Pancreas (tissue), 10 donors: ENCODE measurements around the gene PDK2. TPM values are rescaled to one million over a fixed set of nuclear protein-coding genes. Genes with fewer than 3 reads are reported as not detected.

ENCODE experiments used
- ATAC-seq, 4 donors: fragments of 200-7000 bp; cut with Tn5 transposase; one replicate each; pipeline versions ENCODE4 v1.8.0 to v1.9.1; 2020; ENCODE audit warnings: mild to moderate bottlenecking in 4 of 4, moderate library complexity in 4 of 4
- DNase-seq, 6 donors: peaks; one replicate each; pipeline ENCODE4 v3.0.0-alpha.2; 2020
- FAIRE-seq: peaks from 2 replicates; lab custom pipeline; 2012; peaks lifted over from hg19 to GRCh38; lab: Jason Lieb, UNC
- H3K27ac ChIP-seq, 4 donors: fragments of 200-600 bp; sonication (generic); 1 replicate in 3 of 4; 2 replicates in 1 of 4; pipeline versions ENCODE4 v1.5.0 to v1.8.0; 2020
- H3K27me3 ChIP-seq, 4 donors: fragments of 200-600 bp; one replicate each; pipeline ENCODE4 v1.8.0; 2021
- H3K36me3 ChIP-seq, 3 donors: fragments of 200-600 bp; sonication (generic) in 1 of 3; one replicate each; pipeline versions ENCODE4 v1.5.0 to v1.8.0; 2020 to 2021
- H3K4me1 ChIP-seq, 3 donors: fragments of 200-600 bp; one replicate each; pipeline ENCODE4 v1.8.0; 2021
- H3K4me3 ChIP-seq, 4 donors: fragments of 200-600 bp; sonication (generic) in 2 of 4; one replicate each; pipeline versions ENCODE4 v1.5.0 to v1.8.0; 2020 to 2021
- H3K9me3 ChIP-seq, 4 donors: fragments of 200-600 bp; one replicate each; pipeline ENCODE4 v1.8.0; 2021
- CTCF ChIP-seq, 4 donors: fragments of 200-600 bp; sonication (generic) in 3 of 4; IDR thresholded peaks; one replicate each; pipeline versions ENCODE4 v1.5.0 to v1.8.0; 2021; ENCODE audit warnings: antibody characterized with exemption in 4 of 4
- WGBS, 2 donors: extraction: QIAGEN DNeasy Blood & Tissue Kit; methylation state at CpG; one replicate each; pipeline ENCODE4 v1.1.7; 2013; 5-methylcytosine and 5-hydroxymethylcytosine counted together
- intact Hi-C, 3 donors: fragments of 100-400 bp; cut with DNase I; formaldehyde crosslinking; loops; one replicate each; pipeline versions ENCODE4 v1.11.1 to v1.14.2; 2022
- polyA plus RNA-seq, 2 donors: library from polyadenylated mRNA; stranded (reverse); fragments of 200-250 nt; gene quantifications; one replicate each; pipeline ENCODE4 v1.2.3, GENCODE V29; 2013
- total RNA-seq, 6 donors: library from RNA; stranded (reverse); fragmentation: NEBNext Ultra II Directional in 4 of 6; extraction: Animal tissue kit (Norgen Biotek cat#: 25700) in 4 of 6; gene quantifications; one replicate each; pipeline versions ENCODE4 v1.2.1 to v1.2.4, GENCODE V29; 2021 to 2023
- donor health status: healthy with polysubstance abuse.
- donor health status: DM: no; HTN: no; CAD: no; lungs with moderate emphysema.
- donor health status: DM: no; HTN: no; CAD: no.
- donor health status: control.
- donor health status: control.
- donor health status: Bipolar disorder and iron deficiency.
- donor health status: DM: yes; HTN: yes; CAD: no.
- donor health status: DM: no; HTN: no; CAD: no.
- donor health status: DM: no; HTN: no; CAD: no.
- donor health status: DM: yes; HTN: yes; CAD: no.

Gene PDK2
- total and polyA plus RNA-seq, 8 donors: 15.3 to 50.0 (median 29.1) TPM

- no peaks in the 10 kb centered on the region for H3K9me3 ChIP-seq
- intact Hi-C loops: no loop called here
- H3K4me3 ChIP-seq: no peak overlapping the region
- DNase-seq (no peak), ATAC-seq (no peak), FAIRE-seq (no peak)
- H3K36me3 ChIP-seq: no peaks in the 10 kb centered on the region
- H3K27ac ChIP-seq: no peak overlapping the region
- no peak for TF ChIP-seq CTCF (IDR thresholded peaks at IDR 0.05)
- H3K27me3 ChIP-seq: no peaks in the 10 kb centered on the region
- 95% methylated on average over 8 of the region's 8 CpGs for WGBS, 2 donors
- H3K4me1 ChIP-seq: peaks cover 7 to 26% (median 9%) of the 10 kb centered on the region in 3 donors
These were observed 31.4 kb upstream of the PDK2 start for GRCh38 chr17:50063561-50064252.

- 85% methylated on average over 19 to 20 of the region's 20 CpGs for WGBS, 2 donors
- no peak for TF ChIP-seq CTCF (IDR thresholded peaks at IDR 0.05)
- intact Hi-C loops: no loop called here
- H3K36me3 ChIP-seq: no peaks in the 10 kb centered on the region
- no peak overlapping the region for H3K27ac ChIP-seq
- ATAC-seq (peak in 3 of 4 donors; percentile 10 to 36 (median 20)), DNase-seq (no peak), FAIRE-seq (no peak)
- H3K9me3 ChIP-seq: no peaks in the 10 kb centered on the region
- no peaks in the 10 kb centered on the region for H3K27me3 ChIP-seq
- peaks cover 7 to 19% (median 9%) of the 10 kb centered on the region in 3 donors for H3K4me1 ChIP-seq
- H3K4me3 ChIP-seq: no peak overlapping the region
These were observed 30.7 kb upstream of the PDK2 start for GRCh38 chr17:50064253-50065001.

GRCh38 chr17:50065056-50065455 is 30.1 kb upstream of the PDK2 start:
- H3K4me1 ChIP-seq: peaks cover 7 to 13% (median 9%) of the 10 kb centered on the region in 3 donors
- H3K4me3 ChIP-seq: no peak overlapping the region
- ATAC-seq (no peak), FAIRE-seq (no peak), DNase-seq (no peak)
- no peaks in the 10 kb centered on the region for H3K27me3 ChIP-seq
- H3K9me3 ChIP-seq: no peaks in the 10 kb centered on the region
- no peak overlapping the region for H3K27ac ChIP-seq
- no peak for TF ChIP-seq CTCF (IDR thresholded peaks at IDR 0.05)
- WGBS, 2 donors: 66 to 70% methylated on average over 3 of the region's 3 CpGs
- H3K36me3 ChIP-seq: no peaks in the 10 kb centered on the region
- intact Hi-C loops: no loop called here

GRCh38 chr17:50066995-50067394 is 28.2 kb upstream of the PDK2 start:
- no peak for TF ChIP-seq CTCF (IDR thresholded peaks at IDR 0.05)
- DNase-seq: no peak
- 96 to 98% methylated on average over 2 of the region's 2 CpGs for WGBS, 2 donors
- Histone ChIP-seq H3K36me3 (peaks cover 0 to 12% (median 5%) of the 10 kb centered on the region in 3 donors), H3K4me3 (no peak overlapping the region), H3K27me3 (no peaks in the 10 kb centered on the region), H3K9me3 (no peaks in the 10 kb centered on the region), H3K27ac (no peak overlapping the region), H3K4me1 (peaks cover 0 to 9% (median 4%) of the 10 kb centered on the region in 3 donors)
- FAIRE-seq: no peak
- intact Hi-C loops: no loop called here
- no peak for ATAC-seq
